ENCODE results near the gene ATG12.

ATG12 gene

GRCh38 chr5:115816226-115817081 lies 24.9 kb downstream of the ATG12 start, which contains the start of gene CDO1:
Gene CDO1 (minus strand): TSS chr5:115816659. CDS start chr5:115816397, 262 bp downstream.
- Histone ChIP-seq H3K9me3 (ENCODE audit: control extremely low read depth in 1 of 5, control insufficient read depth in 4 of 5, insufficient read depth in 2 of 5, low read depth in 1 of 5, low read length in 4 of 5) (peaks cover 0 to 3% (median 0%) of the 10 kb centered on the region in 5 experiments), H3K4me1 (ENCODE audit: control extremely low read depth in 1 of 4, control insufficient read depth in 4 of 4, insufficient read depth in 4 of 4, low read length in 3 of 4) (peaks cover 0 to 19% (median 15%) of the 10 kb centered on the region in 4 experiments), H3K36me3 (ENCODE audit: control insufficient read depth in 4 of 4, insufficient read depth in 4 of 4, low read length in 3 of 4) (no peaks in the 10 kb centered on the region), H3K27ac (ENCODE audit: insufficient read depth in 1 of 2, low read depth in 1 of 2, low read length in 2 of 2, poor library complexity in 1 of 2, severe bottlenecking in 2 of 2) (no peak within 1 kb of the TSS), H3K27me3 (replicated peaks in 2 of 5; ENCODE audit: control insufficient read depth in 4 of 5, insufficient read depth in 5 of 5, low read length in 4 of 5) (peaks cover 18 to 69% (median 38%) of the 10 kb centered on the region in 5 experiments), H3K4me3 (ENCODE audit: control insufficient read depth in 1 of 7, extremely low read depth in 1 of 7, insufficient read depth in 4 of 7, low read depth in 2 of 7, low read length in 6 of 7) (peak within 1 kb of the TSS; percentile 16 to 77 (median 66))
- DNase-seq: peak; percentile 38 to 85 (median 80)
- ChIA-PET POLR2A (no interaction called here), CTCF (interaction anchor here (1.8 kb wide), 1 partner anchor 8 kb away, joined by 5 read pairs; no protein-coding TSS in a partner anchor)
- WGBS (ENCODE audit: insufficient coverage): 1% methylated on average over 43 of the region's 69 CpGs

- Histone ChIP-seq H3K27me3 (replicated peaks in 2 of 5; ENCODE audit: control insufficient read depth in 4 of 5, insufficient read depth in 5 of 5, low read length in 4 of 5) (peaks cover 18 to 72% (median 38%) of the 10 kb centered on the region in 5 experiments), H3K27ac (ENCODE audit: insufficient read depth in 1 of 2, low read depth in 1 of 2, low read length in 2 of 2, poor library complexity in 1 of 2, severe bottlenecking in 2 of 2) (no peak overlapping the region), H3K36me3 (ENCODE audit: control insufficient read depth in 4 of 4, insufficient read depth in 4 of 4, low read length in 3 of 4) (no peaks in the 10 kb centered on the region), H3K4me3 (ENCODE audit: control insufficient read depth in 1 of 7, extremely low read depth in 1 of 7, insufficient read depth in 4 of 7, low read depth in 2 of 7, low read length in 6 of 7) (peak overlapping the region; percentile 16 to 77 (median 66)), H3K4me1 (ENCODE audit: control extremely low read depth in 1 of 4, control insufficient read depth in 4 of 4, insufficient read depth in 4 of 4, low read length in 3 of 4) (peaks cover 0 to 19% (median 15%) of the 10 kb centered on the region in 4 experiments), H3K9me3 (ENCODE audit: control extremely low read depth in 1 of 5, control insufficient read depth in 4 of 5, insufficient read depth in 2 of 5, low read depth in 1 of 5, low read length in 4 of 5) (peaks cover 0 to 3% (median 0%) of the 10 kb centered on the region in 5 experiments)
- DNase-seq: no peak
- 2% methylated on average over 45 of the region's 48 CpGs for WGBS (ENCODE audit: insufficient coverage)
- ChIA-PET POLR2A (no interaction called here), CTCF (interaction anchor here (1.8 kb wide), 1 partner anchor 9 kb away, joined by 5 read pairs; no protein-coding TSS in a partner anchor)
Observed at GRCh38 chr5:115815693-115816225, 25.6 kb downstream of the ATG12 start.

GRCh38 chr5:115815006-115815692 lies 26.2 kb downstream of the ATG12 start:
- no peak overlapping the region for H3K27ac ChIP-seq (ENCODE audit: insufficient read depth in 1 of 2, low read depth in 1 of 2, low read length in 2 of 2, poor library complexity in 1 of 2, severe bottlenecking in 2 of 2)
- POLR2A ChIA-PET: no interaction called here
- peaks cover 0 to 3% (median 0%) of the 10 kb centered on the region in 5 experiments for H3K9me3 ChIP-seq (ENCODE audit: control extremely low read depth in 1 of 5, control insufficient read depth in 4 of 5, insufficient read depth in 2 of 5, low read depth in 1 of 5, low read length in 4 of 5)
- CTCF ChIA-PET: interaction anchor here (1.8 kb wide), 1 partner anchor 9 kb away, joined by 5 read pairs; no protein-coding TSS in a partner anchor
- H3K4me3 ChIP-seq (ENCODE audit: control insufficient read depth in 1 of 7, extremely low read depth in 1 of 7, insufficient read depth in 4 of 7, low read depth in 2 of 7, low read length in 6 of 7): peak overlapping the region in 5 of 7 experiments; percentile 33 to 77 (median 66)
- H3K4me1 ChIP-seq (ENCODE audit: control extremely low read depth in 1 of 4, control insufficient read depth in 4 of 4, insufficient read depth in 4 of 4, low read length in 3 of 4): peaks cover 0 to 19% (median 15%) of the 10 kb centered on the region in 4 experiments
- 17% methylated on average over 20 of the region's 21 CpGs for WGBS (ENCODE audit: insufficient coverage)
- peaks cover 18 to 71% (median 36%) of the 10 kb centered on the region in 5 experiments for H3K27me3 ChIP-seq (replicated peaks in 2 of 5; ENCODE audit: control insufficient read depth in 4 of 5, insufficient read depth in 5 of 5, low read length in 4 of 5)
- peak; percentile 13 to 46 (median 31) for DNase-seq
- H3K36me3 ChIP-seq (ENCODE audit: control insufficient read depth in 4 of 4, insufficient read depth in 4 of 4, low read length in 3 of 4): no peaks in the 10 kb centered on the region

GRCh38 chr5:115813719-115814118 lies 27.6 kb downstream of the ATG12 start:
- POLR2A ChIA-PET: no interaction called here
- peaks cover 18 to 60% (median 36%) of the 10 kb centered on the region in 5 experiments for H3K27me3 ChIP-seq (replicated peaks in 2 of 5; ENCODE audit: control insufficient read depth in 4 of 5, insufficient read depth in 5 of 5, low read length in 4 of 5)
- H3K27ac ChIP-seq (ENCODE audit: insufficient read depth in 1 of 2, low read depth in 1 of 2, low read length in 2 of 2, poor library complexity in 1 of 2, severe bottlenecking in 2 of 2): no peak overlapping the region
- H3K36me3 ChIP-seq (ENCODE audit: control insufficient read depth in 4 of 4, insufficient read depth in 4 of 4, low read length in 3 of 4): no peaks in the 10 kb centered on the region
- H3K4me1 ChIP-seq (ENCODE audit: control extremely low read depth in 1 of 4, control insufficient read depth in 4 of 4, insufficient read depth in 4 of 4, low read length in 3 of 4): peaks cover 0 to 19% (median 15%) of the 10 kb centered on the region in 4 experiments
- peak in 2 of 3 donors; percentile 20 to 31 for DNase-seq
- peaks cover 0 to 3% (median 0%) of the 10 kb centered on the region in 5 experiments for H3K9me3 ChIP-seq (ENCODE audit: control extremely low read depth in 1 of 5, control insufficient read depth in 4 of 5, insufficient read depth in 2 of 5, low read depth in 1 of 5, low read length in 4 of 5)
- no peak overlapping the region for H3K4me3 ChIP-seq (ENCODE audit: control insufficient read depth in 1 of 7, extremely low read depth in 1 of 7, insufficient read depth in 4 of 7, low read depth in 2 of 7, low read length in 6 of 7)
- 88% methylated on average over 4 of the region's 5 CpGs for WGBS (ENCODE audit: insufficient coverage)
- CTCF ChIA-PET: no interaction called here

GRCh38 chr5:115812372-115812771 lies 29.0 kb downstream of the ATG12 start:
- POLR2A ChIA-PET: no interaction called here
- no peak overlapping the region for H3K27ac ChIP-seq (ENCODE audit: insufficient read depth in 1 of 2, low read depth in 1 of 2, low read length in 2 of 2, poor library complexity in 1 of 2, severe bottlenecking in 2 of 2)
- CTCF ChIA-PET: no interaction called here
- H3K4me3 ChIP-seq (ENCODE audit: control insufficient read depth in 1 of 7, extremely low read depth in 1 of 7, insufficient read depth in 4 of 7, low read depth in 2 of 7, low read length in 6 of 7): no peak overlapping the region
- peaks cover 17 to 48% (median 31%) of the 10 kb centered on the region in 5 experiments for H3K27me3 ChIP-seq (replicated peaks in 2 of 5; ENCODE audit: control insufficient read depth in 4 of 5, insufficient read depth in 5 of 5, low read length in 4 of 5)
- H3K9me3 ChIP-seq (ENCODE audit: control extremely low read depth in 1 of 5, control insufficient read depth in 4 of 5, insufficient read depth in 2 of 5, low read depth in 1 of 5, low read length in 4 of 5): peaks cover 0 to 3% (median 0%) of the 10 kb centered on the region in 5 experiments
- H3K4me1 ChIP-seq (ENCODE audit: control extremely low read depth in 1 of 4, control insufficient read depth in 4 of 4, insufficient read depth in 4 of 4, low read length in 3 of 4): peaks cover 0 to 19% (median 15%) of the 10 kb centered on the region in 4 experiments
- DNase-seq: no peak
- 83% methylated on average over 1 of the region's 1 CpG for WGBS (ENCODE audit: insufficient coverage)
- H3K36me3 ChIP-seq (ENCODE audit: control insufficient read depth in 4 of 4, insufficient read depth in 4 of 4, low read length in 3 of 4): no peaks in the 10 kb centered on the region

GRCh38 chr5:115811406-115811805 lies 30.0 kb downstream of the ATG12 start:
- CTCF ChIA-PET: no interaction called here
- H3K4me1 ChIP-seq (ENCODE audit: control extremely low read depth in 1 of 4, control insufficient read depth in 4 of 4, insufficient read depth in 4 of 4, low read length in 3 of 4): peaks cover 0 to 13% (median 10%) of the 10 kb centered on the region in 4 experiments
- DNase-seq: no peak
- H3K27ac ChIP-seq (ENCODE audit: insufficient read depth in 1 of 2, low read depth in 1 of 2, low read length in 2 of 2, poor library complexity in 1 of 2, severe bottlenecking in 2 of 2): no peak overlapping the region
- H3K27me3 ChIP-seq (replicated peaks in 2 of 5; ENCODE audit: control insufficient read depth in 4 of 5, insufficient read depth in 5 of 5, low read length in 4 of 5): peaks cover 17 to 40% (median 29%) of the 10 kb centered on the region in 5 experiments
- H3K4me3 ChIP-seq (ENCODE audit: control insufficient read depth in 1 of 7, extremely low read depth in 1 of 7, insufficient read depth in 4 of 7, low read depth in 2 of 7, low read length in 6 of 7): no peak overlapping the region
- POLR2A ChIA-PET: no interaction called here
- H3K9me3 ChIP-seq (ENCODE audit: control extremely low read depth in 1 of 5, control insufficient read depth in 4 of 5, insufficient read depth in 2 of 5, low read depth in 1 of 5, low read length in 4 of 5): peaks cover 0 to 3% (median 0%) of the 10 kb centered on the region in 5 experiments
- no peaks in the 10 kb centered on the region for H3K36me3 ChIP-seq (ENCODE audit: control insufficient read depth in 4 of 4, insufficient read depth in 4 of 4, low read length in 3 of 4)

All from common myeloid progenitor, CD34-positive (primary cell).